Transverse colon (tissue), 4 donors: ENCODE results near the gene SPATA2L. TPM values are rescaled to one million over a fixed set of nuclear protein-coding genes. Genes with fewer than 3 reads are reported as not detected.

Experiments used
- DNase-seq: peaks from one replicate; pipeline ENCODE4 v3.0.0-alpha.2; 2019
- H3K27ac ChIP-seq, 4 donors: fragments of 200-600 bp; sonication (generic); 2 replicates each; pipeline ENCODE4 v1.5.1; 2016 to 2018; ENCODE audit warnings: inconsistent platforms in 4 of 4
- H3K27me3 ChIP-seq: fragments of 200-600 bp; sonication (generic); 2 replicates; pipeline ENCODE4 v1.5.1; 2017; ENCODE audit warnings: inconsistent platforms
- H3K36me3 ChIP-seq, 4 donors: fragments of 200-600 bp; sonication (generic); 2 replicates each; pipeline ENCODE4 v1.5.1; 2017 to 2019; ENCODE audit warnings: inconsistent platforms in 4 of 4
- H3K4me1 ChIP-seq, 4 donors: fragments of 200-600 bp; sonication (generic); 2 replicates each; pipeline ENCODE4 v1.5.1; 2017 to 2020; ENCODE audit warnings: inconsistent platforms in 4 of 4
- H3K4me3 ChIP-seq, 4 donors: fragments of 200-600 bp; sonication (generic); 1 replicate in 1 of 4; 2 replicates in 3 of 4; pipeline versions ENCODE4 v1.5.1 to v1.6.1; 2017 to 2019; ENCODE audit warnings: inconsistent platforms in 4 of 4
- H3K9me3 ChIP-seq, 2 donors: fragments of 200-600 bp; sonication (generic); 2 replicates each; pipeline ENCODE4 v1.5.1; 2017 to 2019; ENCODE audit warnings: inconsistent platforms in 2 of 2
- EP300 ChIP-seq: sonication (generic); formaldehyde crosslinking; IDR thresholded peaks from one replicate; pipeline ENCODE4 v1.6.1; 2017; ENCODE audit warnings: antibody characterized with exemption, low read depth
- POLR2A ChIP-seq: fragments of 450-650 bp; IDR thresholded peaks from one replicate; pipeline ENCODE4 v1.6.1; 2016; ENCODE audit warnings: antibody characterized with exemption, mild to moderate bottlenecking, moderate library complexity
- POLR2AphosphoS5 ChIP-seq, 3 donors: sonication (generic); formaldehyde crosslinking; IDR thresholded peaks; one replicate each; pipeline ENCODE4 v1.6.1; 2016; ENCODE audit warnings: antibody characterized with exemption in 3 of 3
- WGBS, 2 donors: methylation state at CpG; one replicate each; pipeline ENCODE4 v1.1.5; 2018; ENCODE audit warnings: low coverage in 1 of 2; 5-methylcytosine and 5-hydroxymethylcytosine counted together
- in situ Hi-C, 4 donors: fragments of 200-750 bp; cut with MboI; loops; one replicate each; pipeline versions ENCODE4 v1.15.0 to v1.15.1; 2017; ENCODE audit warnings: low sequenced_read_pairs in 3 of 4, low pct_ligation_motif_present in 1 of 4, low pct_unique_long_range_greater_than_20kb in 1 of 4
- intact Hi-C: fragments of 100-400 bp; cut with DNase I; formaldehyde crosslinking; loops from one replicate; pipeline ENCODE4 v1.15.1; 2023; ENCODE audit warnings: low total_unique reads
- total RNA-seq, 4 donors: library from RNA; depleted of rRNA; stranded (reverse); fragments of >200 nt; gene quantifications; one replicate each; pipeline ENCODE4 v1.1.0, GENCODE V29; 2016
- TF ChIP-seq, protein P1 (sequence below), 5 experiments: fragments of 200-600 bp in 3 of 5; fragments of 450-650 bp in 2 of 5; sonication (generic) in 3 of 5; IDR thresholded peaks; 1 replicate in 2 of 5; 2 replicates in 3 of 5; pipeline ENCODE4 v1.5.1; 2016 to 2017; ENCODE audit warnings: antibody characterized with exemption in 5 of 5, inconsistent platforms in 3 of 5, mild to moderate bottlenecking in 2 of 5, moderate library complexity in 1 of 5

The SPATA2L gene
- total RNA-seq, 4 donors from 2014 or later: 30.8 to 83.0 (median 60.6) TPM

DNA sequence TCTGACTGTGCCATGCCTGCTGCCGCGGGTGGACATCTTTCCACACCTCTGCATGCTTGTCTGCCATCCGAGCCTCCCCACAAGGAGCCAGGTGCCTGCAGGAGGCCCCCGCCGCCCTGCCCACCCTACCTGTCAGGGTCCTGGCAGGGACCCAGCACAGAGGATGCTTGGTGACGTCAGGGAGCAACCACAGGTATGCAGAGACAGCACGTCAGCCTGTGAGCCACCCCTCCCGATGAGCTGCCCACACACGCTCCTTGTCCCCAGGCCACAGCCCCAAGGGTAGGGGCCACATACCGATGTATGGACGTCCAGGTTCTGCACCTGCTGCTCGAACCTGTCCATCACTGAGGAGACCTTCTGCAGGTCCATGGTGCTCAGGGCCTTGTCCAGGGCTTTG, 54.6 kb downstream of the SPATA2L start:
- peaks cover 0 to 26% (median 7%) of the 10 kb centered on the region in 4 donors for H3K36me3 ChIP-seq
- H3K9me3 ChIP-seq: no peaks in the 10 kb centered on the region
- no peak for DNase-seq
- no peaks in the 10 kb centered on the region for H3K27me3 ChIP-seq
- in situ Hi-C loops (no loop called here), intact Hi-C loops (no loop called here)
- H3K4me1 ChIP-seq: no peaks in the 10 kb centered on the region
- H3K4me3 ChIP-seq: no peak overlapping the region
- WGBS, 2 donors: 80 to 84% methylated on average over 1 to 6 of the region's 12 CpGs
- no peak overlapping the region for H3K27ac ChIP-seq
- TF ChIP-seq POLR2A (no peak), EP300 (no peak), POLR2AphosphoS5 (IDR thresholded peaks at IDR 0.05) (no peak)
- TF ChIP-seq, protein P1, sequence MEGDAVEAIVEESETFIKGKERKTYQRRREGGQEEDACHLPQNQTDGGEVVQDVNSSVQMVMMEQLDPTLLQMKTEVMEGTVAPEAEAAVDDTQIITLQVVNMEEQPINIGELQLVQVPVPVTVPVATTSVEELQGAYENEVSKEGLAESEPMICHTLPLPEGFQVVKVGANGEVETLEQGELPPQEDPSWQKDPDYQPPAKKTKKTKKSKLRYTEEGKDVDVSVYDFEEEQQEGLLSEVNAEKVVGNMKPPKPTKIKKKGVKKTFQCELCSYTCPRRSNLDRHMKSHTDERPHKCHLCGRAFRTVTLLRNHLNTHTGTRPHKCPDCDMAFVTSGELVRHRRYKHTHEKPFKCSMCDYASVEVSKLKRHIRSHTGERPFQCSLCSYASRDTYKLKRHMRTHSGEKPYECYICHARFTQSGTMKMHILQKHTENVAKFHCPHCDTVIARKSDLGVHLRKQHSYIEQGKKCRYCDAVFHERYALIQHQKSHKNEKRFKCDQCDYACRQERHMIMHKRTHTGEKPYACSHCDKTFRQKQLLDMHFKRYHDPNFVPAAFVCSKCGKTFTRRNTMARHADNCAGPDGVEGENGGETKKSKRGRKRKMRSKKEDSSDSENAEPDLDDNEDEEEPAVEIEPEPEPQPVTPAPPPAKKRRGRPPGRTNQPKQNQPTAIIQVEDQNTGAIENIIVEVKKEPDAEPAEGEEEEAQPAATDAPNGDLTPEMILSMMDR (IDR thresholded peaks at IDR 0.05): no peak

Other genes with a start within 250 kb of the SPATA2L start
- 100 to 1,000 TPM; 109 to 281 (median 142) TPM for gene ANKRD11, start 211.1 kb downstream of the SPATA2L start, total RNA-seq
- 100 to 1,000 TPM; 168 to 408 (median 285) TPM for gene SPG7, start 193.3 kb downstream of the SPATA2L start, total RNA-seq
- 1,000 to 10,000 TPM; 3,190 to 3,814 (median 3,321) TPM for gene RPL13, start 141.0 kb downstream of the SPATA2L start, total RNA-seq
- gene CPNE7, start 125.9 kb downstream of the SPATA2L start, total RNA-seq: 1 to 10 TPM in 1 of 4 donors, under 1 TPM in 2, not detected in 1; 0.41 to 5.0 (median 0.79) TPM
- 1 to 10 TPM in 3 of 4 donors, not detected in 1; 1.3 to 4.0 (median 1.4) TPM for gene DPEP1, start 88.1 kb downstream of the SPATA2L start, total RNA-seq
- 100 to 1,000 TPM; 131 to 184 (median 144) TPM for gene CHMP1A, start 44.0 kb downstream of the SPATA2L start, total RNA-seq
- gene SPATA33, start 43.9 kb downstream of the SPATA2L start, total RNA-seq: 10 to 100 TPM in 1 of 4 donors, 1 to 10 TPM in 3; 4.4 to 10.1 (median 7.4) TPM
- gene CDK10, start 15.0 kb downstream of the SPATA2L start, total RNA-seq: 100 to 1,000 TPM in 1 of 4 donors, 10 to 100 TPM in 3; 69.6 to 304 (median 74.2) TPM
- gene VPS9D1, start 19.2 kb upstream of the SPATA2L start, total RNA-seq: 10 to 100 TPM; 13.1 to 54.6 (median 18.8) TPM
- 100 to 1,000 TPM in 2 of 4 donors, 10 to 100 TPM in 2; 43.4 to 265 (median 145) TPM for gene ZNF276, start 19.8 kb upstream of the SPATA2L start, total RNA-seq
- 10 to 100 TPM in 2 of 4 donors, 1 to 10 TPM in 2; 2.9 to 78.0 (median 9.7) TPM for gene FANCA, start 114.9 kb upstream of the SPATA2L start, total RNA-seq
- 100 to 1,000 TPM in 3 of 4 donors, 10 to 100 TPM in 1; 79.6 to 190 (median 131) TPM for gene SPIRE2, start 126.8 kb upstream of the SPATA2L start, total RNA-seq
- 100 to 1,000 TPM; 202 to 648 (median 354) TPM for gene TCF25, start 171.9 kb upstream of the SPATA2L start, total RNA-seq
- gene MC1R, start 217.2 kb upstream of the SPATA2L start, total RNA-seq: 1 to 10 TPM; 2.9 to 7.2 (median 6.7) TPM
- gene TUBB3, start 221.6 kb upstream of the SPATA2L start, total RNA-seq: 10 to 100 TPM in 1 of 4 donors, 1 to 10 TPM in 3; 2.4 to 12.7 (median 4.6) TPM
- 10 to 100 TPM; 54.8 to 96.7 (median 78.1) TPM for gene DEF8, start 247.1 kb upstream of the SPATA2L start, total RNA-seq